Left colon (tissue), 2 donors: ENCODE results near the gene AUTS2. TPM values are rescaled to one million over a fixed set of nuclear protein-coding genes. Genes with fewer than 3 reads are reported as not detected.
A peak's percentile ranks its signal among the peaks of the same experiment; 100 is the strongest.

Source experiments
- ATAC-seq: fragments of 200-7000 bp; cut with Tn5 transposase; one replicate; pipeline ENCODE4 v1.9.1; 2020; ENCODE audit warnings: mild to moderate bottlenecking, moderate library complexity
- DNase-seq, 2 donors: peaks; one replicate each; pipeline ENCODE4 v3.0.0-alpha.2; 2020
- intact Hi-C, 2 donors: fragments of 100-400 bp; cut with DNase I in 1 of 2; cut with micrococcal nuclease in 1 of 2; formaldehyde crosslinking; loops; one replicate each; pipeline versions ENCODE4 v1.11.2 to v1.14.0; 2022; cut with DNase I, micrococcal nuclease
- total RNA-seq, 2 donors: library from RNA; stranded (reverse); fragmentation: NEBNext Ultra II Directional; extraction: Animal tissue kit (Norgen Biotek cat#: 25700); gene quantifications; one replicate each; pipeline ENCODE4 v1.2.1, GENCODE V29; 2021
- donor health status: DM: no; HTN: no; CAD: no.
- donor health status: DM: yes; HTN: yes; CAD: no.

AUTS2 gene
- total RNA-seq, 2 donors from 2014 or later, result 43.3 to 44.2 TPM

GRCh38 chr7:70432567-70433001, 834.3 kb downstream of the AUTS2 start:
- ATAC-seq, result no peak
- no peak for DNase-seq
- intact Hi-C loops, result no loop called here

DNA sequence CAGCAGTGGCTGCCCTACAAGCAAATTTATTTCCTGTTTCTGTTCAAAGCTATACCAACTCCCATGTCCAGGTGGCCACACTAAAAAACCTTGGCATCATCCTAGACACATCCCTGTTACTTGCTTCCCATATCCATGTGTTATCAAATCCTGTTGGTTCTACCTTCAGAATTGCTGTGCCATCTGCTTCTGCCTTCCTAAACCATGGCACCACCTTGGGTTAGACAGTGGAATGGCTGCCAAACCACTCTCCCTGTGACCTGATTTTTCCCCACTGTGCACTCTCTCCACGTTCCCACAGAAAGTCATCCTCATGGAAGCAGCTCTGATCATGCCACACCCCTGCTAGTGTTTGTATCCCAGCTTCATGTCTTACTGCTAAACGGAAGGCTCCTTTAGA, 836.1 kb downstream of the AUTS2 start:
- DNase-seq, result no peak
- peak; percentile 21 for ATAC-seq
- intact Hi-C loops, result no loop called here

GRCh38 chr7:70434821-70435220, 836.5 kb downstream of the AUTS2 start:
- DNase-seq (no peak), ATAC-seq (no peak)
- intact Hi-C loops, result no loop called here

DNA sequence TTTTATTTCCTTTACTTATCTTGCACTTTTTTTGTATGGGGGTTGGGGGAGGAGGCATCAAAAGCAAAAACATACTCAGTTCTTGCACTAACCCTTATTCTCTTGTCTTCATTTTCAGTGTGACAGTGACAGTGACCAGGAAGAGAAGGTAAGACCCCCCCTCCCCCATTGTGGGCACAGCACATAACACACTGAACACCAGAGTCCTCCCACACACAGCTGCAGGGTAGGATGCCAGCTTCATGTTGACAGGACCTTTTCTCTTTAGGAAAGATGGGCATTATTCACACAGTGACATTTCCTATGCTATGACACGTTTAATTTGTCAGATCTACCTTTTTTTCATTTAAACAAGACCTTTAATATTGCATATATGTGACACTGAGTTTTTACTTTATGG, 837.4 kb downstream of the AUTS2 start:
- intact Hi-C loops, result no loop called here
- ATAC-seq (no peak), DNase-seq (no peak)

- DNase-seq, result no peak
- no peak for ATAC-seq
- intact Hi-C loops, result no loop called here
These were observed 838.6 kb downstream of the AUTS2 start for GRCh38 chr7:70436790-70437350.

DNA sequence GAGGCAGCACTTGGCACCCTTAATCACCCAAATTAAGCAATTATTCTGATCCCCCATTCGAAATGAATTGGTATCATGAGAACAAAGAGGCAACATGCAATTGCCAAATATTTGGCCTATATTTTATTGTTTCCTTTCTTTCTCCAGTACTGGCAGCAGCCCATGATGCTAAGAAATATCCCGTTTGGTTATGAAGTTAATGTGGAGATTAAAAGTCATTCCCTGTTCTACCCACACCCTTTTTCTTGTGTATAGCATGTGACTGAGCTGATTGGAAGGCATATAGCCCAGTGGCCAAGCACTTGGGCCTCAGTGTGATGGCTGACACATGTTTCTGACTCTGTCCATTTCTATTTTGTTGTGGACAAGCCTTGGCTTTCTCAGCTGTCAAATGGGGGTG, 841.4 kb downstream of the AUTS2 start:
- ATAC-seq, result no peak
- DNase-seq, result no peak
- intact Hi-C loops, result no loop called here

- peak; percentile 77 for ATAC-seq
- intact Hi-C loops, result no loop called here
- DNase-seq, result peak in 1 of 2 donors; percentile 31
These were observed 848.3 kb downstream of the AUTS2 start for GRCh38 chr7:70446448-70447143.

DNA sequence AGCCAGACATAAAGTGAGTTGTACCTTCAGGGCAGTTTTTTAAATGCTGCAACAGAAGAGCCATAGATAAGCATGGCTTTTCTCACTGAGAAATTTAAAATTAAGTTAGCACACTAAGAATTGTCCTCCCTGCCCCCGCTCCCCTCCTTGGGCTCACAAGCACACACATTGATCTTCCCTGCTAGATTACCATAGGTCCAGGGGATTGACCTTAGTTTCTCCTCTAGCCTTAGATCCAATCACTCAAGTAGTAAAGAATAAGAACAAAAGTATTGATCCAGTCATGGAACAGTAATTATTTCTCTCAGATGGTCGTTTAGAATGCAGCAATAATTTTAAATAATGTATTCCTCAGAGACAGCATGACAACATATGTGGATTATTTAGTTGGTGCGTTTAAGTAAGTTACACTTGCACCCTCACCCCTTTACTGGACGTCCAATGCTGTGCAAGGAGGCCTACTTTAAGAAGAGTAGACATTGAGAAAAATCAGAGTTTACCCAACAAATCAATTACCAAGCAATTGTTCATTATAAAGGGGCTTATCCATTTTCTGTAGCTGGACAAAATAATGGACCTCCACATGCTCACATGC, 850.1 kb downstream of the AUTS2 start:
- ATAC-seq (no peak), DNase-seq (no peak)
- intact Hi-C loops, result no loop called here

DNA sequence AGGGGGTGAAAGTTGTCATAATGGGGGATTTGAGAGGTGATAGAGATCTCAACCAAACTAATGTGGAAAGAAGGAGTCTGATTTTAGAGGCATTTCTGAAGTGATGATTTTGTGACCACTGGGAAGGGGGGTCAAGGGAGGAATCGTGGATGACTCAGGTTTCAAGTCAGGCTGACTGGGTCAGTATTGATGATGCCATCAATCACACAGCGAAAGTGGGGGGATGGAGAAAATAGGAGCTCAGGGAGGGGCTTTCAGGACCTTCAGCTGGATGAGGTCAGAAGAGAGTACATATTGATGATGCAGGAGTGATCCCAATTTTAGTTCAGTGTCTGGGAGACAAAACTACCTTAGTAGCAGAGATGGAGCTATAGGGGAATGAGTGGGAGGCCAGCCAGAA, 852.5 kb downstream of the AUTS2 start:
- intact Hi-C loops, result no loop called here
- DNase-seq (no peak), ATAC-seq (no peak)

DNA sequence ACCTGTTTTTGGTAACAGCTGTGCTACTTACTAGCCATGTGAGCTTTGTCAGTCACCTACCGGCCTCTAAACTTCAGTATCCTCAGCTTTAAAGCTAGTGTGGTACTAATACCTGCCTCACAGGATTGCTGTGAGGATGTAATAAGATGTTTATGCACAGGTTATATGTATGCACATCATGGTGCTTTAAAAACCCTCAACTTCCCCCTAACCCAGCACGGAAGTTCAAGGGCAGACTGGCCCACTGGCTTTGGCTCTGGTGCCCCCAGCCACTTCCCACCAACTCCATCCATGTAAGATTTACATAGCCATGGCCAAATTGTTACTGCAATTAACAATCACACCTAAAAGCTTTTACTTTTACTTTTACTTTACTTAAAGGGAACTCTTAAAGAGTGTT, 857.6 kb downstream of the AUTS2 start:
- DNase-seq, result no peak
- intact Hi-C loops, result no loop called here
- no peak for ATAC-seq

DNA sequence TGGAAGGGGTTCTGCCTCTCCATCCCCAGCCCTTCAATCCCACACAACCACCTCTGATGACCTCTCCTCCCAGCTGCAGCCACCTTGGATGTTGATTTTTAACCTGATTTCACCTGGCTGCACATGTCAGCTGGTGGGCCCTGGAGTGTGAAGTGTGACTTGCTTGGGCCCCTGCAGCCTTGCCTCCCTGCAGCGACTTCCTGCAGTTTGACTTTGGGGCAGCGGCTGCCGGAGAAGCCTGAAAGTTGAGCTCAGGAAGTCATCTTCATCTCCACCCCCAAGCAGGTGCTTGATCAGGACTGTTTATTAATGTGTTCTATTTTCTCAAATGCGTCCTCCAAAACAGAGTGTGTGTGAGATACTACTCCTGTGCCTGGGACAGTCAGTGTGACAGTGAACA, 858.4 kb downstream of the AUTS2 start:
- ATAC-seq, result no peak
- intact Hi-C loops, result no loop called here
- DNase-seq, result no peak

DNA sequence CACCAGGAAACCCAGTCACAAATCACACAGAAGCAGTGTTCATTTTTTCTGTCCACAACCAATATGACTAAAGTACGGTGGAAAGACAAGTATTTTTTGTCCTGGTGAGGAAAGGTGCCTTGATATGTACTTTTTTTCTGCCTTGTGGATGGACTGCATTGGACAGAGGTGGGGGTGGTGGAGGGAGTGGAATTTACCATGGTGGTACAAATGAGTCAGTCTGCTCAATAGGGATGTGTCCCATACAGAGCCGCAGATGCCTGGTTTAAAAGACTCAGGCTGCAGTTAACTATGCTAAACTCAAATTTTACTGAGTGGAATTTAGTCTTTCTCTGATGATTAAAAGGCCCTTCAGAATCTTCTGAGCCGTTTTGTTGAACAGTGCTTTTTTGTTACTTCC, 859.2 kb downstream of the AUTS2 start:
- intact Hi-C loops, result no loop called here
- ATAC-seq (no peak), DNase-seq (no peak)

DNA sequence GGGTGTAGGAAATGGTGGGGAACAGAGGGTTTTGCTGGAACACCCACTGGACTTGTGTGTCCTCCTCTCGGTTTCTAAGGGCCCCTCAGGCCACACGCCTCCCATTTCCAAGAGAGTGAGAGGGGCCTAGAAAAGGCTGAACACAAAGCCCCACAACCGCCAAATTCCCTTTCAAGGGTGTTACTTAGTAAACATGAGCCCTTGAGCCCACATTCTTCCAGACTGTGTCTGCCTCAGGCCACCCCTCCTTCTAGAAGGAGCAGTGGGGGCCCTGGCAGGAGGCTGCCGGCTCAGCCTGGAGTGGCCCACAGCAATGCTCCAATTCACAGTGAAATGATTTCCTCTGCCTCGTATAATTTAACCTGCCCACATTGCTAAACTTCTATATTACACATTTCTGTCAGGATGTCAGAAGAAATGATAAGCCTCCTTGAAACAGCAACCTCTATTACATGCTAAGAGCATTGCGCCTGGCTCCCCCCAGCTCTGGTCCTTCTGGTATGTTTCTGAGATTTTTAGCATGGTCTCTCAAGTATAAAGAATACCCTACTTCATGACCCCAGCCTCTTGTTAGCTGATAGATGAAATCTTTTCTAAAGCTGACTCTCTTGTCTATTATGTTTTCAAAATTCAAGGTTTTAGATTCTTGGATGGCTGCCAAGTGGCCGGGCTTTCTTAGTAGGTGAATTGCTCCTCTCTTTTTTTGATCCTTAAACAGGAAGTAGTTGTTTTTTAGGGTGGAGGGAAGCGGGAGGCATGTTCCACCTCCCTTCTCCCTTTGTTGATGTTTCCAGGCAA, 859.8 kb downstream of the AUTS2 start:
- intact Hi-C loops, result no loop called here
- DNase-seq, result no peak
- no peak for ATAC-seq

DNA sequence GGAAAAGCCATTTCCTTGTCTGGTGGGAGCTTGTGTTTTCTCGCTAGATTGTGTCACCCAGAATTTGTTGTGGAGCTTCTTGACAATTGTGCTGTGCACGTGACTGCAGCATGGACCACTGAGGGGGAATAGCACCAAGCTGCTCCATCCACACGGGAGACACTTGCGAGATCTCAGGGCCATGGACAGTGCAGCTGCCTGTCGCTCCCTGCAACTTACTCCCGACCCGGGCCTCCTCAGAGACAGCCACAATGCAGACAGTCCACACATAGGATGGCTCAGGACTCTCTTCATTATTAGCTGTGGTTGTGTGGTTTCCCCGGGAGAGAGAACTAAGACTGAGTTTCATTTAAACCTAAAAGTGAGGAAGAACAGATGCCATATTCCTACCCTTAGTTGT, 860.5 kb downstream of the AUTS2 start:
- intact Hi-C loops, result no loop called here
- DNase-seq, result no peak
- ATAC-seq, result no peak

DNA sequence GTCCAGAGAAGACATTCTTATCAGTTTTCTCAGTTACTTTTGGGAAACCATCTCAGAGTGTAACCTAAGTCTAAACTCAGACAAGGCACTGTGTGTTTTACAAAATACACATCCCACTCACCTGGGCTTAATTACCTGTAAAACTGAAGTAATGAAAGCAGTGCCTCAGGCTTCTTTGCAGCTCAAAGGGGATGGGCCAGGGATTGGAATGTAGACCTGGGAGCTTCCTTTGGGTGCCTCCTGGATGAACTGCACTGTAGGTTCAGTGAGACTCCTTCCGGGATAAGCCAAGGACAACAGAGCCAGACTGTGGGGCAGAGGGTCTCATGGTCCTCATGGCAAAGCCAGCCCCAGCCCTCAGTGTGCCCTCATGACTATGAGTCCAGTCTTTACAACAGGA, 861.3 kb downstream of the AUTS2 start:
- intact Hi-C loops, result no loop called here
- ATAC-seq, result no peak
- DNase-seq, result no peak

DNA sequence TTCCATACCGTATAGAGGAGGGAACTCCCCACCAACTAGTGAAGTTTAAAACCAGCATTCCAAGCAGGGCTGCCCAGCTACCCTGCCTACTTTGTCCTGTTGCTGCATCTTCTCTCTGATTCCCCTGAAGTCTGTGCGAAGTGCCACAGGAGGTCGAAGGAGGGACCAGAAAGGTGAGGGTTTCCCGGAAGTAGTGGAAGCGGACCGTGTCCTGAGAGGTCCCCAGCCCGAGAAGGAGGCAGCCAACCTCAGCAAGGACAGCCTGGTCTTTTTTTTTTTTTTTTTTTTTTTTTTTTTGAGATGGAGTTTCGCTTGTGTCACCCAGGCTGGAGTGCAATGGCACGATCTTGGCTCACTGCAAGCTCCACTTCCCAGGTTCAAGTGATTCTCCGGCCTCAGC, 861.8 kb downstream of the AUTS2 start:
- intact Hi-C loops, result no loop called here
- no peak for DNase-seq
- no peak for ATAC-seq

- ATAC-seq (no peak), DNase-seq (no peak)
- intact Hi-C loops, result no loop called here
These were observed 862.3 kb downstream of the AUTS2 start for GRCh38 chr7:70460562-70460961.

GRCh38 chr7:70463352-70463938, 865.2 kb downstream of the AUTS2 start:
- DNase-seq, result no peak
- intact Hi-C loops, result no loop called here

DNA sequence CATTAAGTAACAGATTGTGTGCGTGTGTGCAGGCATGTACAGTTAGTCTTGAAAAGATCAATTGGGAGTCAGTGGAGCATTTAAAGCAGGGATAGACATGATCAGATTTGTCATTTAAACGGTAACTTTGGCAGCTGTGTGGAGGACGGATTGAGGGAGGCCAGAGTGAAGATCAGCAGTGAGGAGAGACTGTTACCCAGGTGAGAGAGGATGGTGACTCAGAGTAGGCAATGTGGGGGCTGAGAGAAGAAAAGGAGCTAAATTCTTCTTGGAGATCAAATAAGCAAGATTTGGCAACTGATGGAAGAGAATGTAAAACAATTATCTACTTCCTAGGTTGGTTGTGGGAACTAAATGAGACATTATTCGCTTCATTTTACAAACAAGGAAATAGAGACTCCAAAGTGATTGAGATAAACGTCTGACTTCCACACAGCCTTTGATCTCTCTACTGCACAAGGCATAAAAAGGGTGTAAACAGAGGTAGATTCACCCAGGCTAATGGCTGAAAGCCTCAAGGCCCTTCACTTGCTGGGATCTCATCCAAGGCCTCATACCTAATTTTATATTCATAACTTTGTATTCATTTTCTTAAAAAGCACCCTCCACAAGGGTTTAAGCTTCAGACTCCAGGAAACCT, 868.6 kb downstream of the AUTS2 start:
- no peak for DNase-seq
- peak; percentile 79 for ATAC-seq
- intact Hi-C loops, result no loop called here

More at GRCh38 chr7:70463352-70463938, 865.2 kb downstream of the AUTS2 start:
- ATAC-seq, result peak; percentile 67
